A673 (cell line): Measurements from ENCODE around the gene CMC1. TPM values are rescaled to one million over a fixed set of nuclear protein-coding genes. Genes with fewer than 3 reads are reported as not detected.

Experiments
- BruUV-seq: library from RNA; stranded (reverse); fragments of 400-500 nt; replicated peaks from 2 replicates; lab custom pipeline; 2021; lab: Mats Ljungman, UMichigan
- CTCF ChIA-PET: fragments of 300-600 bp; sonication (Branson Sonifier 250); formaldehyde crosslinking; loops from one replicate; lab custom pipeline; 2022; ENCODE audit warnings: antibody characterized with exemption; lab: Charles Lee
- POLR2A ChIA-PET: fragments of 300-600 bp; sonication (Branson Sonifier 250); formaldehyde crosslinking; loops from one replicate; lab custom pipeline; 2022; ENCODE audit warnings: antibody characterized with exemption; ENCODE audit not compliant: low non-redundant PET; lab: Charles Lee
- DNase-seq: peaks from one replicate; pipeline ENCODE4 v3.0.0-alpha.2; 2015; ENCODE audit warnings: low spot score
- H3K27ac ChIP-seq: fragments of 200-600 bp; sonication (generic); 2 replicates; pipeline ENCODE4 v1.5.1; 2016; ENCODE audit warnings: mixed run types, low read depth, mild to moderate bottlenecking, mixed read lengths, antibody characterized with exemption, low read length; ENCODE audit not compliant: poor library complexity, severe bottlenecking
- H3K27me3 ChIP-seq: fragments of 200-600 bp; sonication (generic); replicated peaks from 2 replicates; pipeline ENCODE4 v1.6.1; 2017; ENCODE audit warnings: mixed run types, low read depth, mild to moderate bottlenecking, mixed read lengths, antibody characterized with exemption, low read length; ENCODE audit not compliant: insufficient read depth, poor library complexity
- H3K36me3 ChIP-seq: fragments of 200-600 bp; sonication (generic); 2 replicates; pipeline ENCODE4 v1.6.1; 2016; ENCODE audit warnings: mixed run types, mild to moderate bottlenecking, mixed read lengths, antibody characterized with exemption, low read length; ENCODE audit not compliant: insufficient read depth, poor library complexity, severe bottlenecking
- H3K4me1 ChIP-seq: fragments of 200-600 bp; sonication (generic); 2 replicates; pipeline ENCODE4 v1.6.1; 2017; ENCODE audit warnings: mixed run types, mild to moderate bottlenecking, mixed read lengths, antibody characterized with exemption, low read length; ENCODE audit not compliant: insufficient read depth, poor library complexity, severe bottlenecking
- H3K4me3 ChIP-seq: fragments of 200-600 bp; sonication (generic); 2 replicates; pipeline ENCODE4 v1.5.1; 2016; ENCODE audit warnings: low read depth, mixed run types, mild to moderate bottlenecking, mixed read lengths, low read length; ENCODE audit not compliant: poor library complexity, severe bottlenecking
- H3K9me3 ChIP-seq: fragments of 200-600 bp; sonication (generic); 2 replicates; pipeline ENCODE4 v1.6.1; 2016; ENCODE audit warnings: mixed run types, low read depth, mild to moderate bottlenecking, mixed read lengths, antibody characterized with exemption, low read length; ENCODE audit not compliant: poor library complexity, severe bottlenecking
- EZH2 ChIP-seq: fragments of 200-600 bp; sonication (generic); IDR thresholded peaks from 2 replicates; pipeline ENCODE4 v1.6.1; 2017; ENCODE audit warnings: borderline replicate concordance, low read depth, mild to moderate bottlenecking, mixed read lengths, antibody characterized with exemption, low read length; ENCODE audit not compliant: poor library complexity, severe bottlenecking
- intact Hi-C: fragments of 100-400 bp; cut with micrococcal nuclease; formaldehyde crosslinking; loops from one replicate; pipeline ENCODE4 v1.10.0; 2022; ENCODE audit not compliant: unreplicated experiment
- total RNA-seq: library from RNA; stranded (reverse); gene quantifications from 2 replicates; pipeline ENCODE4 v1.2.3, GENCODE V29; 2021
- TF ChIP-seq, protein P1 (sequence below): fragments of 300-800, 200-600 bp; sonication (generic); conservative IDR thresholded peaks from 2 replicates; pipeline ENCODE4 v1.5.1; 2017; ENCODE audit warnings: low read depth, mild to moderate bottlenecking, antibody characterized with exemption, low read length, moderate library complexity, mixed read lengths

Gene CMC1
- total RNA-seq, 1 experiment from 2014 or later: 19.3 TPM

DNA sequence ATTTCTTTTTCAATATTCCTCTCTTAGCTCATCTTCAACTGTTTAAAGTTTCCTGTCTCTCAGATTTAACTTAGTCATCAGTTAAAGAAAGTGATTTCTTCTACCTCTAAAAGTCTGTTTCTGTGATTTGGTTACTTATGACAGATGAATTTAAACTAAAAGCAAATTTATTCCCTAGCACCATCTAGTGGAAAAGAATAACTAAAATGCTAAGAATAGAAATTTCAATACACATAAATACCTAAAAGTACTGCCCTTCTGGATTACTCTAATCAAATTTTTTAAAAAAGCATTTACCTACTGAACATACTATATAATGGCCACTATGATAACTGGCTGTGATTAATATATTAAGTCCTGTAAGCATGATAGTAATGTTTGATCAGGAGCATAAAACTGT is 93.1 kb downstream of the CMC1 start:
- TF ChIP-seq, protein P1, sequence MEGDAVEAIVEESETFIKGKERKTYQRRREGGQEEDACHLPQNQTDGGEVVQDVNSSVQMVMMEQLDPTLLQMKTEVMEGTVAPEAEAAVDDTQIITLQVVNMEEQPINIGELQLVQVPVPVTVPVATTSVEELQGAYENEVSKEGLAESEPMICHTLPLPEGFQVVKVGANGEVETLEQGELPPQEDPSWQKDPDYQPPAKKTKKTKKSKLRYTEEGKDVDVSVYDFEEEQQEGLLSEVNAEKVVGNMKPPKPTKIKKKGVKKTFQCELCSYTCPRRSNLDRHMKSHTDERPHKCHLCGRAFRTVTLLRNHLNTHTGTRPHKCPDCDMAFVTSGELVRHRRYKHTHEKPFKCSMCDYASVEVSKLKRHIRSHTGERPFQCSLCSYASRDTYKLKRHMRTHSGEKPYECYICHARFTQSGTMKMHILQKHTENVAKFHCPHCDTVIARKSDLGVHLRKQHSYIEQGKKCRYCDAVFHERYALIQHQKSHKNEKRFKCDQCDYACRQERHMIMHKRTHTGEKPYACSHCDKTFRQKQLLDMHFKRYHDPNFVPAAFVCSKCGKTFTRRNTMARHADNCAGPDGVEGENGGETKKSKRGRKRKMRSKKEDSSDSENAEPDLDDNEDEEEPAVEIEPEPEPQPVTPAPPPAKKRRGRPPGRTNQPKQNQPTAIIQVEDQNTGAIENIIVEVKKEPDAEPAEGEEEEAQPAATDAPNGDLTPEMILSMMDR: peak; percentile 39
- TF ChIP-seq EZH2: no peak
- DNase-seq: no peak
- intact Hi-C loops: loop anchor here (2.0 kb wide), 1 partner anchor 622 kb away; no protein-coding TSS in a partner anchor
- Histone ChIP-seq H3K36me3 (peaks cover 58% of the 10 kb centered on the region), H3K4me1 (no peaks in the 10 kb centered on the region), H3K27ac (no peak overlapping the region), H3K9me3 (no peaks in the 10 kb centered on the region), H3K27me3 (no peaks in the 10 kb centered on the region), H3K4me3 (no peak overlapping the region)
- POLR2A ChIA-PET: no interaction called here
- no TSS peak for BruUV-seq
- CTCF ChIA-PET: no interaction called here

DNA sequence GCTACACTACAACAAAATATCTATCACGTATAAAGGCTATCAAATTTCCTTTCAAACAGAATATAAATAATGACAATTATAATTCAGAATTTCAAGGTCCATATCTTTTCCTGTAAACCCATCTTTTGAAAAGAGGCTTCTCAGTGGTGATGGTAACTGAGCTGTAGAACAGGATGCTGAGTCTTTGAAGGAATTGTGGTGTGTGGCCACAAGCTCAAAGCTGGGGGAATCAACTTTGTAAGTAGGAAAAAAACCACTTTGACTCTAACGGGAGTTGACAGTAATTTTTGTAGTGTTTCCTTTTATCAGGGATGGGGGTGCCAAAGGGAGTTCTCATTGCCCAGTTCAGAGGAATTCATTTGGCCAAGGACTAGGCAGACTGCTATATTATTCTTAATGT is 93.8 kb downstream of the CMC1 start:
- TF ChIP-seq, protein P1: no peak
- no peak for TF ChIP-seq EZH2
- no peaks in the 10 kb centered on the region for H3K27me3 ChIP-seq
- H3K9me3 ChIP-seq: no peaks in the 10 kb centered on the region
- BruUV-seq: no TSS peak
- H3K4me1 ChIP-seq: no peaks in the 10 kb centered on the region
- H3K4me3 ChIP-seq: no peak overlapping the region
- peaks cover 59% of the 10 kb centered on the region for H3K36me3 ChIP-seq
- no peak for DNase-seq
- ChIA-PET POLR2A (no interaction called here), CTCF (interaction anchor here (0.9 kb wide), 1 partner anchor 623 kb away, joined by 4 read pairs; no protein-coding TSS in a partner anchor)
- H3K27ac ChIP-seq: no peak overlapping the region
- intact Hi-C loops: loop anchor here (2.0 kb wide), 1 partner anchor 622 kb away; no protein-coding TSS in a partner anchor

DNA sequence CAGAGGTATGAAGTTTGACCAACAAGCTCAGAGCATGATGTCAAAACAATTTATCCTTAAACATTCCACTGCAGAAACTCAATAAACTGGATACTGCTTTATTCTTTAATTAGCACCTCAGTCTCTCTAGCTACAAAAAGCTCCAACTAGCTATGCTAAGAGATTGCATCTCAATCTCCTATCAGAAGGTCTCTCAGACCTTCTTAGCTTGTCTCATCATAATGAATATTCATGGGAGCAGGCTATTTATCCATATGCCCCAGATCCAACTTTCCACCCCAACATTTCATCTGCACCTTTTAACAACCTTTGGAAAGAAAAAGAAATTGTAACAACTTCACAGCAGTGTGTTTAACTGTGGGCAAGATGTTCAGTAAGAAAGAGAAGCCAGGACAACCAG is 95.8 kb downstream of the CMC1 start:
- intact Hi-C loops: no loop called here
- peaks cover 9% of the 10 kb centered on the region for H3K4me1 ChIP-seq
- peaks cover 50% of the 10 kb centered on the region for H3K36me3 ChIP-seq
- ChIA-PET CTCF (no interaction called here), POLR2A (no interaction called here)
- H3K27ac ChIP-seq: no peak overlapping the region
- TF ChIP-seq EZH2: no peak
- TF ChIP-seq, protein P1: no peak
- DNase-seq: no peak
- no peak overlapping the region for H3K4me3 ChIP-seq
- no TSS peak for BruUV-seq
- H3K27me3 ChIP-seq: no peaks in the 10 kb centered on the region
- no peaks in the 10 kb centered on the region for H3K9me3 ChIP-seq
